ENCODE results near the gene TRMT1.

GRCh38 chr19:13089857-13090507 is 26.6 kb downstream of the TRMT1 start:
- no peak for TF ChIP-seq REST (IDR thresholded peaks at IDR 0.05; ENCODE audit: insufficient read depth in 1 of 2, low read depth in 2 of 2, low read length in 1 of 2)
- TF ChIP-seq CTCF (IDR thresholded peaks at IDR 0.05): no peak
- no peak for TF ChIP-seq POLR2AphosphoS5 (IDR thresholded peaks at IDR 0.05; ENCODE audit: low read depth, low read length)
- TF ChIP-seq SIN3A (IDR thresholded peaks at IDR 0.05; ENCODE audit: borderline replicate concordance, insufficient read depth, low read depth, low read length): no peak
- no peak for TF ChIP-seq TCF7L2 (IDR thresholded peaks at IDR 0.05; ENCODE audit: low read depth, low read length)

Measured in Panc1 (cell line).